Cortex of kidney (tissue), 1 donor: Measurements from ENCODE around the gene OR2V1.
"Not testable (repeated sequence)": the region's sequence is repeated elsewhere in the genome, so short reads cannot be mapped to it uniquely, and the experiment has no call there.

Source experiments
- DNase-seq: peaks from one replicate; lab custom pipeline; 2025; lab: John Stamatoyannopoulos, UW

Gene OR2V1

GRCh38 chr5:181127907-181128626 lies 2.9 kb downstream of the OR2V1 start:
- DNase-seq: no peak

GRCh38 chr5:181127456-181127855 lies 3.5 kb downstream of the OR2V1 start:
- no peak for DNase-seq

- no peak for DNase-seq
These were observed 4.1 kb downstream of the OR2V1 start for GRCh38 chr5:181126841-181127240.

GRCh38 chr5:181124526-181124925 lies 6.4 kb downstream of the OR2V1 start:
- DNase-seq: no peak

- no peak for DNase-seq
These were observed 9.1 kb downstream of the OR2V1 start for GRCh38 chr5:181121675-181122561.

- DNase-seq: no peak
These were observed 10.2 kb downstream of the OR2V1 start for GRCh38 chr5:181120761-181121160.

GRCh38 chr5:181120306-181120705 lies 10.7 kb downstream of the OR2V1 start:
- DNase-seq: no peak

GRCh38 chr5:181119105-181119504 lies 11.9 kb downstream of the OR2V1 start:
- DNase-seq: no peak

- no peak for DNase-seq
These were observed 12.6 kb downstream of the OR2V1 start for GRCh38 chr5:181118369-181118768.

- no peak for DNase-seq
These were observed 15.9 kb downstream of the OR2V1 start for GRCh38 chr5:181114844-181115778.

- DNase-seq: no peak
These were observed 16.6 kb downstream of the OR2V1 start for GRCh38 chr5:181114284-181114843.

GRCh38 chr5:181113572-181113971 lies 17.4 kb downstream of the OR2V1 start:
- not testable (repeated sequence) for DNase-seq

GRCh38 chr5:181112476-181112875 lies 18.5 kb downstream of the OR2V1 start:
- no peak for DNase-seq

- DNase-seq: no peak
These were observed 20.0 kb downstream of the OR2V1 start for GRCh38 chr5:181111010-181111409.

- no peak for DNase-seq
These were observed 21.4 kb downstream of the OR2V1 start for GRCh38 chr5:181109489-181110013.

- DNase-seq: no peak
These were observed 22.3 kb downstream of the OR2V1 start for GRCh38 chr5:181108578-181109165.

GRCh38 chr5:181107699-181108098 lies 23.3 kb downstream of the OR2V1 start:
- no peak for DNase-seq

- DNase-seq: no peak
These were observed 25.5 kb downstream of the OR2V1 start for GRCh38 chr5:181105391-181106025.

GRCh38 chr5:181104606-181105390 lies 26.2 kb downstream of the OR2V1 start:
- not testable (repeated sequence) for DNase-seq

GRCh38 chr5:181104259-181104568 lies 26.8 kb downstream of the OR2V1 start:
- DNase-seq: not testable (repeated sequence)
